Activated CD4-positive, alpha-beta T cell treated with anti-CD3 and anti-CD28 coated beads, Interleukin-2, amount 10 ng/mL, durations not matched to agents 7 days and 5 days (primary cell): ENCODE results near the gene CTU2. TPM values are rescaled to one million over a fixed set of nuclear protein-coding genes. Genes with fewer than 3 reads are reported as not detected.

Experiments
- CTCF ChIA-PET: fragments of 350-600 bp; sonication (Branson Sonifier 250); formaldehyde crosslinking; loops from one replicate; lab custom pipeline; 2021; ENCODE audit warnings: antibody characterized with exemption; lab: Charles Lee
- POLR2A ChIA-PET: fragments of 350-600 bp; sonication (Branson Sonifier 250); formaldehyde crosslinking; loops from one replicate; lab custom pipeline; 2021; ENCODE audit warnings: antibody characterized with exemption; lab: Charles Lee
- DNase-seq: peaks from one replicate; pipeline ENCODE4 v3.0.0-alpha.2; 2020
- H3K27ac Mint-ChIP-seq: one replicate; pipeline ENCODE4 v1.8.0; 2021; ENCODE audit warnings: mild to moderate bottlenecking, moderate library complexity, mixed read lengths
- H3K27me3 Mint-ChIP-seq: one replicate; pipeline ENCODE4 v1.8.0; 2021; ENCODE audit warnings: mixed read lengths
- H3K36me3 Mint-ChIP-seq: one replicate; pipeline ENCODE4 v1.8.0; 2021; ENCODE audit warnings: low read depth, mixed read lengths
- H3K4me1 Mint-ChIP-seq: one replicate; pipeline ENCODE4 v1.8.0; 2021; ENCODE audit warnings: mixed read lengths
- H3K4me3 Mint-ChIP-seq: one replicate; pipeline ENCODE4 v1.8.0; 2021; ENCODE audit warnings: mild to moderate bottlenecking, moderate library complexity, mixed read lengths
- H3K9me3 Mint-ChIP-seq: one replicate; pipeline ENCODE4 v1.8.0; 2021; ENCODE audit warnings: mixed read lengths
- total RNA-seq, 2 experiments: library from RNA; stranded (reverse); gene quantifications; one replicate each; pipeline ENCODE4 v1.2.3, GENCODE V29; 2021

CTU2 gene
- total RNA-seq, 2 experiments from 2014 or later = 20.5 to 27.2 TPM

- CTCF ChIA-PET = interaction anchor here (0.8 to 2.1 kb wide), 4 partner anchors 8 to 36 kb away, joined by 3 to 11 read pairs (median 4); no protein-coding TSS in a partner anchor
Observed at GRCh38 chr16:88701581-88702370, 4.5 kb upstream of the CTU2 start.

DNA sequence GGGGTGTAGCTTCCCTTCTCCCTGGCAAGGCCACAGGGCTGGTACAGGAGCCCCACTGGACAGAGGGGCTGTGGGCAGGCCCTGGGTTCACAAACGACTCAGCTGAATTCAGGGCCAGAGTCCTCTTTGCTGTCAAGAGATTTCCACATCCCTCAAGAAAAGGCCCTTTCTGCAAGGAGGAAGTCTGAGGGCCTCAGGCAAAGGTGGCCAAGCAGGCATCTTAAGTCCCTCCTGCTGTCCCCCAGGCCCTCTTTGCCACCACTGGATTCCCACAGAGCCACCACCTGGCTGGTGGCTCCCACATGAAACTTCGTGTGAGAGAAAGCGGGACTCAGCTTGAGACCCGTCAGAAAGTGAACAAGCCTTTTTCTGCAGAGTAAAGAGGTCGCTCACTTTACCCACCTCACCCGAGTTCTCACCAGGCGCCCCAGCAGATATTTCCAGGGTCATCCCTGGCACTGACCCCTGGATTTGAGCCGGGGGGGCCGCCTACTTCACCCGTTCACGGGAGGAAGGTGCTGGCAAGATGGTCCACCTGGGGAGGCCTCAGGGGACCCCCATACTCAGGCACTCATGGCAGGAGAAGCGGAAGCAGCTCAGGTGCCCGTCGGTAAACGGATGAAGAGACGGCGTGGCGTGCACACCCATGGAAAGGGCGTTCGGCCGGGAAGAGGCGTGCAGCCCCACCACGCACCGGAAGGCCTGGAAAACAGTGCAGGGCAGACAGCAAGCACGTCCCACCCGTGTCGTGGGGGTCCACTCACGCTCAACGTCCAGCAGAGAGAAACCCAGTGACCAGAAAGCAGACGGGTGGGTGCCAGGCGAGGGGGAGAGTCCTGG is 3.7 kb upstream of the CTU2 start:
- POLR2A ChIA-PET = no interaction called here
- Mint-ChIP-seq H3K27ac (peak overlapping the region; percentile 98), H3K9me3 (no peaks in the 10 kb centered on the region), H3K36me3 (peaks cover 60% of the 10 kb centered on the region), H3K4me1 (peaks cover 60% of the 10 kb centered on the region), H3K27me3 (no peaks in the 10 kb centered on the region), H3K4me3 (peak overlapping the region; percentile 85)
- CTCF ChIA-PET = interaction anchor here (0.9 to 2.1 kb wide), 2 partner anchors 8 to 15 kb away, joined by 3 to 11 read pairs; no protein-coding TSS in a partner anchor
- no peak for DNase-seq

More at GRCh38 chr16:88701581-88702370, 4.5 kb upstream of the CTU2 start:
- POLR2A ChIA-PET = no interaction called here
- Mint-ChIP-seq H3K27ac (peak overlapping the region; percentile 98), H3K4me3 (peak overlapping the region; percentile 85), H3K27me3 (no peaks in the 10 kb centered on the region), H3K4me1 (peaks cover 57% of the 10 kb centered on the region), H3K9me3 (no peaks in the 10 kb centered on the region), H3K36me3 (peaks cover 65% of the 10 kb centered on the region)
- no peak for DNase-seq

- peaks cover 52% of the 10 kb centered on the region for H3K36me3 Mint-ChIP-seq
- CTCF ChIA-PET = interaction anchor here (0.7 to 1.5 kb wide), 6 partner anchors 12 to 90 kb away, joined by 3 to 7 read pairs (median 3); no protein-coding TSS in a partner anchor
Observed at GRCh38 chr16:88703486-88704309, 2.6 kb upstream of the CTU2 start.

DNA sequence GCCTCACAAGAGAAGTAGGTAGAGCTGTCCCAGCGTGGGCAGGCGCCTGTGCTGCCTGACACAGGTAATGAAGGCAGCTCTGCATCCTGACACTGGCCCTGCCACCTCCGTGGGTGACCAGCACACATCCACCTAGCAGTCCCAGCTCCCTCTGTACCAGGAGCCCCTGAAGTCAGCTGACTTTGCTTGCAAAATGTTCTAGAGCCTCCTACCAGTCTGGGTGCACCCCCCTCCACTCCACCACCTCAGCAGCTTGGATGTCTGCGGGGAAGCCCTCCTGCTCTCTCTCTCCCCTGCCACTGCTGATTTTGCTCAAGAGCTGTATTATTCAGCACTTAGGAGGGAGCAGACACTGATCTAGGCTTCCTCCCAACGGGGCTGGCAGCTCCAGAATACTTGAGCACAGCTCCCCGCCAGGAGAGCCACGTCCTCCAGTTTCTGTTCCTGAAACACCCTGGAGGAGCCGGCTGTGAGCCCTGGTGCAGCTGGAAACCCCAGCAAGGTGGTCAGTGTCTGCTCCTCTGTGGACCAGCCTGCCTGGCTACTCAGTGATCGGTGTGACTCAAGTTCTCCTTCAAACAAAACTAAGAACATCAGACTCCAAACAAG is 1.1 kb upstream of the CTU2 start:
- Mint-ChIP-seq H3K4me3 (peak overlapping the region; percentile 85), H3K4me1 (peaks cover 45% of the 10 kb centered on the region), H3K9me3 (no peaks in the 10 kb centered on the region), H3K27ac (peak overlapping the region; percentile 98), H3K27me3 (no peaks in the 10 kb centered on the region), H3K36me3 (peaks cover 43% of the 10 kb centered on the region)
- DNase-seq = peak; percentile 35
- CTCF ChIA-PET = interaction anchor here (0.7 to 1.6 kb wide), 6 partner anchors 9 to 32 kb away, joined by 3 to 4 read pairs (median 3); no protein-coding TSS in a partner anchor
- POLR2A ChIA-PET = interaction anchor here (1.2 kb wide), 1 partner anchor 78 kb away, joined by 3 read pairs; no protein-coding TSS in a partner anchor

More at GRCh38 chr16:88703486-88704309, 2.6 kb upstream of the CTU2 start:
- H3K27me3 Mint-ChIP-seq = no peaks in the 10 kb centered on the region
- H3K27ac Mint-ChIP-seq = peak overlapping the region; percentile 98
- peak; percentile 84 for DNase-seq
- no peaks in the 10 kb centered on the region for H3K9me3 Mint-ChIP-seq
- peak overlapping the region; percentile 85 for H3K4me3 Mint-ChIP-seq
- H3K4me1 Mint-ChIP-seq = peaks cover 54% of the 10 kb centered on the region
- POLR2A ChIA-PET = interaction anchor here (0.6 to 1.2 kb wide), 3 partner anchors 80 to 107 kb away, joined by 3 to 5 read pairs (median 4); no protein-coding TSS in a partner anchor

- POLR2A ChIA-PET = no interaction called here
- no peaks in the 10 kb centered on the region for H3K27me3 Mint-ChIP-seq
- H3K4me3 Mint-ChIP-seq = peak overlapping the region; percentile 85
- peaks cover 37% of the 10 kb centered on the region for H3K36me3 Mint-ChIP-seq
- CTCF ChIA-PET = interaction anchor here (1.5 to 1.6 kb wide), 2 partner anchors 9 to 31 kb away, joined by 3 to 4 read pairs; no protein-coding TSS in a partner anchor
- H3K9me3 Mint-ChIP-seq = no peaks in the 10 kb centered on the region
- no peak for DNase-seq
- H3K27ac Mint-ChIP-seq = peak overlapping the region; percentile 98
- peaks cover 39% of the 10 kb centered on the region for H3K4me1 Mint-ChIP-seq
Observed at GRCh38 chr16:88705801-88706228, 488 bp upstream of the CTU2 start.

DNA sequence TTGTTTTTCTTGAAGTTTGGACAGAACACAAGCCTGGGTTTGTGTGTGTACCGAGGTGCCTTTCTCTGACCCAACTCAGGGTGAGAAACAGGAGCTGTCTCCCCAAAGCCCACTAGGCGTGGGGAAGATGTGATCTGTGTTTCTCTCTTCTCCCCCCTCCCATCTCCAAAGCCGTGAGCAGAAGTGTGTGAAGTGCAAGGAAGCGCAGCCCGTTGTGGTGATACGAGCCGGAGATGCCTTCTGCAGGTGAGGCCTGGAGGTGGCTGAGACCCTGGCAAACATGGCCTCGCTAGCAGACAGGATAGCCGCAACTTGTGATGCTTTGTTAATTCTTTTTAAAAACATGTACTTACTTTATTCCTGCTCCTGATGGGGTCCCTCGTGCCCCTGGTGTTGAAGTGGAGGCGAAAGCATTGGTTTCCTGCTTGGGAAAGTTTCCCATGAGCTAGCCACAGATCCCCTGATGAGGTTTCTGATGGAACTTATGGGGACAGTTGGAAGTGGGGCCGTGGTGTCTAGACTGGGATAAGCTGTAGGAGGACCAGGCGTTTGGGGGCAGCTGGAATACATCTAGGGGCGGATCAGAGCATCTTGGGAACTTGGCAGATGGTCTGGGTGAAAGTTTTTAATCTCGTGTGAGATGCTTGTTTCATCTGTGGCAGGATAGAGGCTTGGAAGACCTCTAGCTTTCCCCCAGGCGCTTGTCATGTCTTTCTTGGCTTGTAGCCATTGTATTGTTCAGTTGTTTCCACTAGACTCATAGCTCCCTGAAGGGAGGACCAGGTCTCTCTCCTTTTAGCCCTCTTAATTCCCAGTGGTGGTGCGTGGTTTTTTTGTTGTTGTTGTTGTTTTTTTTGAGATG is 893 bp downstream of the CTU2 start:
- peaks cover 29% of the 10 kb centered on the region for H3K4me1 Mint-ChIP-seq
- POLR2A ChIA-PET = no interaction called here

DNA sequence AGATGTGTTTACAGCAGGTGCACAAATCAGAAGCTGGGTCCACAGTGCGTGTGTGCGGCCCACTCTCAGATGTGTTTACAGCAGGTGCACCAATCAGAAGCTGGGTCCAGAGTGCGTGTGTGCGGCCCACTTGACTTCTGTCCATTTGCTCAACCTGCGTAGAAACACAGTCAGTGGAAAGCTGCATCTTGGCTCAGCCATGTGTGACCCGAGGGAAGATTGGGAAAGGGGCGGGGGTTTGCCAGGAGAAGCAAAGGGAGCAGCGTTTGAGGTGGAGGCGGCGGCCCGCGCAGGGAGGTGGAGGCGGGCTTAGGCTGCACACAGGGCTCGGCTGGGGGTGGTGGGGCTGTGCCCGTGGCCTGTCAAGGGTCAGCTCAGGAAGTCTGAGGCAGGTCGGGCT is 4.3 kb downstream of the CTU2 start:
- ChIA-PET CTCF (interaction anchor here (0.5 to 1.7 kb wide), 3 partner anchors 27 to 85 kb away, joined by 3 to 5 read pairs (median 4); no protein-coding TSS in a partner anchor), POLR2A (no interaction called here)
- Mint-ChIP-seq H3K9me3 (no peaks in the 10 kb centered on the region), H3K4me3 (no peak overlapping the region), H3K4me1 (peaks cover 11% of the 10 kb centered on the region), H3K27me3 (no peaks in the 10 kb centered on the region), H3K36me3 (peaks cover 2% of the 10 kb centered on the region), H3K27ac (peak overlapping the region; percentile 79)
- DNase-seq = no peak

More for the DNA sequence above, 893 bp downstream of the CTU2 start:
- peak overlapping the region; percentile 81 for H3K4me3 Mint-ChIP-seq
- no peak for DNase-seq
- peaks cover 26% of the 10 kb centered on the region for H3K36me3 Mint-ChIP-seq
- no peaks in the 10 kb centered on the region for H3K9me3 Mint-ChIP-seq
- no peaks in the 10 kb centered on the region for H3K27me3 Mint-ChIP-seq
- peak overlapping the region; percentile 86 for H3K27ac Mint-ChIP-seq
- CTCF ChIA-PET = interaction anchor here (0.7 to 1.1 kb wide), 2 partner anchors 12 to 30 kb away, joined by 3 to 4 read pairs; no protein-coding TSS in a partner anchor

DNA sequence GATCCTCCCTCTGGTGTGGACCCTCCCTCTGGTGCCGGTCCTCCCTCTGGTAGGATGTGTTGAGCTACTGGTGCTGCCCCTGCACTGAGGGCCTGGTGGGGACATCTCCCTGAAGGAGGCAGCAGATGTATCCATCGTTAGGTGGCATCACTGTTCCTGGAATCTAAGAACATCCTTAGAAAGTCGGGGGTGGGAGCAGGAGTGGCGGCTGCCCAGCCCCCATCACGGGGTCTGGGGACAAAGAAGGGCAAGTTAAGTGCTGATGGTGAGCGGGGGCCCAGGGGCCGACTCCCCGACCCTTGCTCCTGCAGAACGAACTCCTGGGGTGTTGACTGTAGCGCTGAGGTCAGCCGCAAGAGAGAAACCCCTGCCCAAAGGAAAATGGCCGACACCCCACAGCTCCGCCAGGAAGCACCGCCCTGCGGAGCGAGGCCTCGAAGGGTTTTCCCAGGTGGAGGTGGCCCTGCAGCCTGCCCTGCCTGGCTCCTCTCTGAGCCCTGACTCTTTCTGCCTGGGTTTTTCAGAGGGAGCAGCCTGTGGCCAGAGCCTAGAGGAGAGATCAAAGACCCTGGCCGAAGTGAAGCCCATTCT is 5.5 kb downstream of the CTU2 start:
- CTCF ChIA-PET = interaction anchor here (1.2 kb wide), 1 partner anchor 25 kb away, joined by 5 read pairs; no protein-coding TSS in a partner anchor
- POLR2A ChIA-PET = no interaction called here
- H3K36me3 Mint-ChIP-seq = peaks cover 5% of the 10 kb centered on the region

DNA sequence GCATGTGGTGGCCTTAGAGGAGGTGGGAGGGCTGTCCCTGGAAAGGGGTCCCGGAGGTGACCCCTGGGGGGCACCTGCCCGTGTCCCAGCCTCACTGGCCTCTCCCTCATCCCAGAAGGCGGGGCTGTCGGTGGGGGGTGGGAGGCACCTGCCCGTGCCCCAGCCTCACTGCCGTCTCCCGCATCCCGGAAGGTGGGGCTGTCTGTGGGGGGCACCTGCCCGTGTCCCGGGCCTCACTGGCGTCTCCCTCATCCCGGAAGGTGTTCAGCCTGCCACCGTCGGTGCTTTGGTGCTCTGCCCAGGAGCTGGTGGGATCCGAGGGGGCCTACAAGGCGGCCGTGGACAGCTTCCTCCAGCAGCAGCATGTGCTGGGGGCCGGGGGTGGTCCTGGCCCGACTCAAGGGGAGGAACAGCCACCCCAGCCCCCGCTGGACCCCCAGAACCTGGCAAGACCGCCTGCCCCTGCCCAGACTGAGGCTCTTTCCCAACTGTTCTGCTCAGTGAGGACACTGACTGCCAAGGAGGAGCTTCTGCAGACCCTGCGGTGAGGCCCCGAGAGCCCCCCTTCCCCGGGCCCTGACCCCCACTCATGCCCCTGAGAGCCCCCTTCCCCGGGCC is 6.2 kb downstream of the CTU2 start:
- no peak overlapping the region for H3K4me3 Mint-ChIP-seq
- H3K27ac Mint-ChIP-seq = no peak overlapping the region
- CTCF ChIA-PET = interaction anchor here (0.6 kb wide), 1 partner anchor 72 kb away, joined by 3 read pairs; no protein-coding TSS in a partner anchor
- DNase-seq = no peak
- no peaks in the 10 kb centered on the region for H3K9me3 Mint-ChIP-seq
- H3K4me1 Mint-ChIP-seq = peaks cover 5% of the 10 kb centered on the region
- no peaks in the 10 kb centered on the region for H3K27me3 Mint-ChIP-seq
- peaks cover 8% of the 10 kb centered on the region for H3K36me3 Mint-ChIP-seq
- POLR2A ChIA-PET = no interaction called here

More for the DNA sequence above, 5.5 kb downstream of the CTU2 start:
- Mint-ChIP-seq H3K27me3 (no peaks in the 10 kb centered on the region), H3K27ac (no peak overlapping the region), H3K4me1 (peaks cover 11% of the 10 kb centered on the region), H3K4me3 (no peak overlapping the region), H3K9me3 (no peaks in the 10 kb centered on the region)
- DNase-seq = no peak

DNA sequence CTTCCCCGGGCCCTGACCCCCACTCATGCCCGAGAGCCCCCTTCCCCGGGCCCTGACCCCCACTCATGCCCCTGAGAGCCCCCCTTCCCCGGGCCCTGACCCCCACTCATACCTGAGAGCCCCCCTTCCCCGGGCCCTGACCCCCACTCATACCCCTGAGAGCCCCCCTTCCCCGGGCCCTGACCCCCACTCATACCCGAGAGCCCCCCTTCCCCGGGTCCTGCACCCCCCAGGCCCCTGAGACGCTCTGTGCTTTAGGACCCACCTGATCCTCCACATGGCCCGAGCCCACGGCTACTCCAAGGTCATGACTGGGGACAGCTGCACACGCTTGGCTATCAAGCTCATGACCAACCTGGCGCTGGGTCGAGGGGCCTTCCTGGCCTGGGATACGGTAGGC is 6.8 kb downstream of the CTU2 start:
- H3K4me3 Mint-ChIP-seq = no peak overlapping the region
- no peak overlapping the region for H3K27ac Mint-ChIP-seq
- ChIA-PET POLR2A (no interaction called here), CTCF (interaction anchor here (0.6 kb wide), 1 partner anchor 71 kb away, joined by 3 read pairs; no protein-coding TSS in a partner anchor)
- DNase-seq = no peak
- no peaks in the 10 kb centered on the region for H3K9me3 Mint-ChIP-seq
- no peaks in the 10 kb centered on the region for H3K4me1 Mint-ChIP-seq
- H3K27me3 Mint-ChIP-seq = no peaks in the 10 kb centered on the region
- peaks cover 11% of the 10 kb centered on the region for H3K36me3 Mint-ChIP-seq
